Progenitor cell of endocrine pancreas (in vitro differentiated cells): Measurements from ENCODE around the gene CGNL1. TPM values are rescaled to one million over a fixed set of nuclear protein-coding genes. Genes with fewer than 3 reads are reported as not detected.
A peak's percentile ranks its signal among the peaks of the same experiment; 100 is the strongest.

ENCODE experiments used
- DNase-seq: peaks from one replicate; pipeline ENCODE4 v3.0.0; 2021; ENCODE audit warnings: low spot score; ENCODE audit not compliant: unreplicated experiment
- H3K27ac Mint-ChIP-seq: 2 replicates; pipeline ENCODE4 v1.8.0; 2021; ENCODE audit warnings: mild to moderate bottlenecking, moderate library complexity, mixed read lengths
- H3K27me3 Mint-ChIP-seq: 2 replicates; pipeline ENCODE4 v1.8.0; 2021; ENCODE audit warnings: mixed read lengths
- H3K36me3 Mint-ChIP-seq: 2 replicates; pipeline ENCODE4 v1.8.0; 2022; ENCODE audit warnings: mixed read lengths; ENCODE audit not compliant: insufficient read depth
- H3K4me1 Mint-ChIP-seq: 2 replicates; pipeline ENCODE4 v1.8.0; 2021; ENCODE audit warnings: low read depth, mixed read lengths
- H3K4me3 Mint-ChIP-seq: 2 replicates; pipeline ENCODE4 v1.8.0; 2021; ENCODE audit warnings: low read depth, mild to moderate bottlenecking, moderate library complexity, mixed read lengths
- H3K9me3 Mint-ChIP-seq: 2 replicates; pipeline ENCODE4 v1.8.0; 2021; ENCODE audit warnings: low read depth, mixed read lengths
- total RNA-seq: library from RNA; stranded (reverse); gene quantifications from 2 replicates; pipeline ENCODE4 v1.2.1, GENCODE V29; 2021
- TF ChIP-seq, protein P1 (sequence below): fragments of 200-600 bp; sonication (generic); IDR thresholded peaks from one replicate; pipeline ENCODE4 v1.5.0; 2021; ENCODE audit warnings: antibody characterized with exemption, mild to moderate bottlenecking; ENCODE audit not compliant: unreplicated experiment

CGNL1 gene
- total RNA-seq, 1 donor from 2014 or later = 41.9 TPM

DNA sequence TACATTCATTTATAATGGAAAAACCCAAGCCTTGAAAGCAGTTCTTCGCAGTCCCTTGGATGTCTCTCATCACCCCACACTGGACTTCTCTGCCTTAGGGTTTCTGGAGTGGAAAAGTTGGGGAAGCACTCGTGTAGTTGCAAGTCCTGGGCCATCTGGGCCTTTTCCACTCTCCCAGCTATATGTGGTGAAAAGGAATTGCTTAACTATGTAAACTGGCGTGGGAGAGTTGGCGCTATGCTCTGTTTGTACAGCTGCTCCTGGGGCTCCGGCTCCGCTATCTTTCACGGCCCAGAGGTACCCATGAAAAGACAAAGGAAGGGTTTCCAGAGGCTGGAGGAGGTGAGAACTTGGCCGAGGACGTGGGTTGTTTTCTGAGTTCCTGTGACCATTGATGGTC, 134.3 kb downstream of the CGNL1 start:
- peaks cover 11% of the 10 kb centered on the region for H3K36me3 Mint-ChIP-seq
- H3K9me3 Mint-ChIP-seq = no peaks in the 10 kb centered on the region
- no peak overlapping the region for H3K4me3 Mint-ChIP-seq
- no peak for DNase-seq
- TF ChIP-seq, protein P1, sequence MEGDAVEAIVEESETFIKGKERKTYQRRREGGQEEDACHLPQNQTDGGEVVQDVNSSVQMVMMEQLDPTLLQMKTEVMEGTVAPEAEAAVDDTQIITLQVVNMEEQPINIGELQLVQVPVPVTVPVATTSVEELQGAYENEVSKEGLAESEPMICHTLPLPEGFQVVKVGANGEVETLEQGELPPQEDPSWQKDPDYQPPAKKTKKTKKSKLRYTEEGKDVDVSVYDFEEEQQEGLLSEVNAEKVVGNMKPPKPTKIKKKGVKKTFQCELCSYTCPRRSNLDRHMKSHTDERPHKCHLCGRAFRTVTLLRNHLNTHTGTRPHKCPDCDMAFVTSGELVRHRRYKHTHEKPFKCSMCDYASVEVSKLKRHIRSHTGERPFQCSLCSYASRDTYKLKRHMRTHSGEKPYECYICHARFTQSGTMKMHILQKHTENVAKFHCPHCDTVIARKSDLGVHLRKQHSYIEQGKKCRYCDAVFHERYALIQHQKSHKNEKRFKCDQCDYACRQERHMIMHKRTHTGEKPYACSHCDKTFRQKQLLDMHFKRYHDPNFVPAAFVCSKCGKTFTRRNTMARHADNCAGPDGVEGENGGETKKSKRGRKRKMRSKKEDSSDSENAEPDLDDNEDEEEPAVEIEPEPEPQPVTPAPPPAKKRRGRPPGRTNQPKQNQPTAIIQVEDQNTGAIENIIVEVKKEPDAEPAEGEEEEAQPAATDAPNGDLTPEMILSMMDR = no peak
- peaks cover 58% of the 10 kb centered on the region for H3K4me1 Mint-ChIP-seq
- no peaks in the 10 kb centered on the region for H3K27me3 Mint-ChIP-seq
- H3K27ac Mint-ChIP-seq = peak overlapping the region; percentile 67

DNA sequence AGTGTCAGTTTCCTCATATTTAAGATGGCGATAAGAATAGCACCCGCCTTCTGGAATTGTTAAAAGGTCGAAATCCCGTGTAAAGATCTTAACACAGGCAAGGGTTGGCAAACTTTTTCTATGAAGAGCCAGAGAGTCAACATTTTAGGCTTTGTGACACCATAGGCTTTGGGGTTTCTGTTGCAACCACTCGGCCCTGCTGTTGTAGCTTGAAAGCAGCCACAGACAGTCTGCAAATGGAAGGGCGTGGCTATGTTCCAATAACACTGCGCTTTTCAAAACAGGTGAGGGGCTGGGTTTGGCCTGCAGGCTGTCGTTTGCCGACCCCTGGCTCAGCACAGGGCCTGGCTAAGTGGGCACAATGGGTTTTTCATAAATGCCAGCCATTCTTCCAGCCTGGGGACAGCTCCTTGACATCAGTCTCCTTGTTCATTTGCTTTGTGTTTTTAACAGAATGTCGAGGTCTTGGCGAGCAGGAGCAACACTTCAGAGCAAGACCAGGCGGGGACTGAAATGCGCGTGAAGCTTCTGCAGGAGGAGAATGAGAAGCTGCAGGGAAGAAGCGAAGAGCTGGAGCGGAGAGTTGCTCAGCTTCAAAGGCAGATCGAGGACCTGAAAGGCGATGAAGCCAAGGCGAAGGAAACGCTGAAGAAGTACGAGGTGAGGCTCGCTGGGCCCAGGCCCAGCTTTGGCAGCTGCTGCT, 140.2 kb downstream of the CGNL1 start:
- Mint-ChIP-seq H3K9me3 (no peaks in the 10 kb centered on the region), H3K27ac (no peak overlapping the region), H3K4me1 (peaks cover 6% of the 10 kb centered on the region), H3K27me3 (no peaks in the 10 kb centered on the region), H3K36me3 (peaks cover 25% of the 10 kb centered on the region), H3K4me3 (no peak overlapping the region)
- DNase-seq = no peak
- TF ChIP-seq, protein P1 = no peak

DNA sequence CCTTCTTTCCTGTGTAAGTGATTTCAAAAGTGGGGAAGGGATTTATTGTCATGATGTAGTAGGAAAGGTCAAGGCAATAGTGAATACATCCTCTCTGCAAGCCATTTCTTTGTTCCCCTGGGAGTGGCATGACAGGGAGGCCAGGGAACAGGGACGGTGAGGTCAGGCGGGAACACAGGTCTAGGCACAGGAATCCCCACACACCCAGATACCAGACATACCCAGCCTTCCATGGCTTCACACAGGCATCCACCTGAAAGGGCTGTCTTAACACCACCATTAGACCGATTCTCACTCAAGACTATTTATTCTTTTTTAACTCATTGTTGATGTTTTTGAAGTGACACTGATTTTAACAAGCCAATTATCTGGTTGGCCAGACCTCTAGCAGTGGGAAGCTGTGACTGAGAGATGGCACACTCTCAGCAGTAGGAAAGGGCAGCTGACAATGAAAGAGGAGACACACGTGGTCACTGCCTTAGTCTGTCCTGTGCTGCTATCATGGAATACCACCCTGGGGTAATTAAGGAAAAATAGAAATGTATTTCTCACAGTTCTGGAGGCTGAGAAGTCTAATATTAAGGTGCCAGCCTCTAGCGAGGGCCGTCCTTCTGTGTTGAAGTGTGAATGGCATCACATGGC, 140.8 kb downstream of the CGNL1 start:
- no peaks in the 10 kb centered on the region for H3K9me3 Mint-ChIP-seq
- peaks cover 4% of the 10 kb centered on the region for H3K4me1 Mint-ChIP-seq
- H3K36me3 Mint-ChIP-seq = peaks cover 28% of the 10 kb centered on the region
- H3K27ac Mint-ChIP-seq = no peak overlapping the region
- TF ChIP-seq, protein P1 = no peak
- no peak for DNase-seq
- no peaks in the 10 kb centered on the region for H3K27me3 Mint-ChIP-seq
- no peak overlapping the region for H3K4me3 Mint-ChIP-seq

DNA sequence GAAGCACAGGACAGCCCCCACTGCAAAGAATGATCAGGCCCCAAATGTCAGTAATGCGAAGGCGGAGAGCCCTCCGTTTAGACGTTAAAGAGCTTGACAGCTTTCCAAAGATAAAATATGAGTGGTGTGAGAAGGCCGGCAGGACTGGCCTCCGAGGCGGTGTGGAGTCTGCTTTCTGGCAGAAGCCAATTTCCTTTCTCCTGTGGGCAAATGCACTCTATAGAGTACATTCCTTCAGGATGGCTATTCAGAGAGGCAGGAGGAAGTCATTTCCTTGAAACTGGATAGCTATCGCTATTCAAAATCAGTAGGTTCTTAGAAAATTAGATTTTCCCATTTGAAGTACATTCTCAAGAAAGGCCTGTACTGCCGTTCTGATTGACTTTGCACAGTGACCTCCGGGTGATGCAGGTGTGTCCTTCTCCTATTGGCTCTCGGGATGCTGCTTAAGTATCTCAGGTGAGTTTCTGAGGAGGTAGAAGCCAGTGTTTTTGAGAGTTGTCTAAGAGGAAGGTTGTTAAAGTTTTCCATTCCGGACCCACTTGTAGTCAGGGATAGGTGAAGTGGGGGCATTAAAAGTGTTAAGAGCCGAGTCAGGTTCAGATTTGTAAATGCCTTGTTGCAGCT, 142.6 kb downstream of the CGNL1 start:
- TF ChIP-seq, protein P1 = no peak
- Mint-ChIP-seq H3K27me3 (no peaks in the 10 kb centered on the region), H3K27ac (no peak overlapping the region), H3K4me3 (no peak overlapping the region), H3K36me3 (peaks cover 28% of the 10 kb centered on the region), H3K4me1 (peaks cover 7% of the 10 kb centered on the region), H3K9me3 (no peaks in the 10 kb centered on the region)
- no peak for DNase-seq

DNA sequence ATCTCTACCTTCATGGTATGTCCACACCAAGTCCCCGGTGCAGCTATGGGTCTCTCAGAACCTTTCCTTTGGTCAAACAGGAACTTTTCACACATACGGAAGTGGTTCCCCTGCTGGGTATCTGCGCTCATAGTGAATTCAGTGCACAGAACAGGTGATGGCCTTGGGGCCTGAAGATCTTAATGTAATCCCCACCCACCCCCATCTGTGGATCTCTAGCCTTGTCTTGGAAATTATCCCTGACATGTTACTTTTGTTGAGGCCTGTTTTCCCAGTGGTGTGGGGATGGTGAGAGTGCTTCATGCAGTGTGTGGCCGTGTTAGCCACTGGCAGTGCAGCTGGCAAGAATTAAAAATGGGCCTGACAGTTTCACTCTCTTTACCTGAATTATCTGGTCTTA, 143.5 kb downstream of the CGNL1 start:
- H3K4me1 Mint-ChIP-seq = peaks cover 7% of the 10 kb centered on the region
- no peak overlapping the region for H3K4me3 Mint-ChIP-seq
- H3K9me3 Mint-ChIP-seq = no peaks in the 10 kb centered on the region
- TF ChIP-seq, protein P1 = no peak
- H3K27me3 Mint-ChIP-seq = no peaks in the 10 kb centered on the region
- DNase-seq = no peak
- H3K27ac Mint-ChIP-seq = no peak overlapping the region
- H3K36me3 Mint-ChIP-seq = peaks cover 28% of the 10 kb centered on the region
